ENCODE results near the gene OTOP1. TPM values are rescaled to one million over a fixed set of nuclear protein-coding genes. Genes with fewer than 3 reads are reported as not detected.
"Not testable (repeated sequence)": the region's sequence is repeated elsewhere in the genome, so short reads cannot be mapped to it uniquely, and the experiment has no call there.

Gene OTOP1
- total and polyA plus RNA-seq, 2 of the 4 experiments (the other 2 are of a cell fraction) = not detected

DNA sequence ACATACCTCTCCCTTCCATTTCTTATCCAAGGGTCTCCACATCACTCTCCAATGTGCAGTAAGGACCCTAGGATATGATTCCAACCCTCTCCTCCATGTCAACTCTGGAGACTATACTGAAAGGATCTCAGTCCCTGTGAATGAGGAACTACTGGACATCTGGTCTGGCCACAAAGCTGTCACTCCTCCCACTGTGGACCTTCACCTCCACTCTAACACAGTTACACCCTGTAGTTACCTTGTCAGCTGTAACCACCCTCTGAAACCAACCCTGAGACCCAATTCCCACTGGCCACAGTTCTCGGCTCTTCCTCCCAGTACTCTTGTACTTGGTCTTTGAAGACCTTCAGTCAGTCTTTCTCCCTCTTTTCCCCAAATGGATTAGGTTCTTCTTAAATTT is 18.4 kb upstream of the OTOP1 start:
- H4K20me1 ChIP-seq (ENCODE audit: insufficient read depth, low read length) = no peaks in the 10 kb centered on the region
- H3K18ac ChIP-seq (ENCODE audit: low read depth, low read length) = no peak overlapping the region
- intact Hi-C loops (cut with micrococcal nuclease) (no loop called here), dilution Hi-C loops (cut with HindIII; ENCODE audit: low sequenced_read_pairs, unreplicated experiment) (no loop called here), in situ Hi-C loops (cut with MboI; ENCODE audit: low sequenced_read_pairs) (no loop called here)
- DNase-seq (no peak), ATAC-seq (ENCODE audit: low read depth) (no peak)
- no TSS peak for BruUV-seq (replicated peaks)
- no peak overlapping the region for H3K4ac ChIP-seq (ENCODE audit: low read depth, low read length)
- no peak overlapping the region for H3K56ac ChIP-seq (ENCODE audit: extremely low read depth, insufficient read depth, low read length)
- H2BK120ac ChIP-seq (ENCODE audit: low read depth, low read length) = no peak overlapping the region
- H3K4me2 ChIP-seq (ENCODE audit: low read depth, low read length) = no peak overlapping the region
- CTCF ChIA-PET = no interaction called here
- no peak overlapping the region for H3K4me3 ChIP-seq (ENCODE audit: insufficient read depth, low read depth, low read length)
- H2BK20ac ChIP-seq (ENCODE audit: low read depth, low read length) = no peak overlapping the region
- no peak overlapping the region for H4K8ac ChIP-seq (ENCODE audit: low read depth in 2 of 2, low read length in 2 of 2)
- H2AK5ac ChIP-seq (ENCODE audit: low read depth, low read length) = no peak overlapping the region
- peaks cover 23% of the 10 kb centered on the region for H3K36me3 ChIP-seq (ENCODE audit: control insufficient read depth, insufficient read depth, low read length)
- no peak overlapping the region for H2AFZ ChIP-seq (replicated peaks; ENCODE audit: low read length, poor library complexity)
- H3K9ac ChIP-seq (ENCODE audit: low read depth, low read length) = no peak overlapping the region
- TF ChIP-seq BHLHE40 (IDR thresholded peaks at IDR 0.05; ENCODE audit: low read depth, low read length) (no peak), POLR2A (IDR thresholded peaks at IDR 0.05; ENCODE audit: low read depth, low read length) (no peak)
- WGBS, 2 experiments (ENCODE audit: extremely low coverage in 2 of 2, insufficient read length in 1 of 2) = 100% methylated on average over 1 of the region's 1 CpG; no CpG with 5 or more reads in 1 of the 2 experiments
- no peak overlapping the region for H4K5ac ChIP-seq (ENCODE audit: low read depth, low read length)
- peaks cover 2% of the 10 kb centered on the region; the same call in 1 of the 2 replicates for H3K4me1 ChIP-seq (ENCODE audit: control insufficient read depth, insufficient read depth, low read length)
- H3K9me1 ChIP-seq (ENCODE audit: insufficient read depth, low read length) = peaks cover 4% of the 10 kb centered on the region
- no peak overlapping the region for H3K23ac ChIP-seq (ENCODE audit: low read depth, low read length)
- no peak overlapping the region for H2BK15ac ChIP-seq (ENCODE audit: low read depth, low read length)
- H3K27ac ChIP-seq (ENCODE audit: insufficient read depth, low read length) = no peak overlapping the region
- POLR2A ChIA-PET (ENCODE audit: unreplicated experiment) = no interaction called here
- no peaks in the 10 kb centered on the region for H3K27me3 ChIP-seq (ENCODE audit: control insufficient read depth, insufficient read depth, low read length)
- H2BK5ac ChIP-seq (ENCODE audit: low read depth, low read length, poor library complexity, severe bottlenecking) = no peak overlapping the region
- no peak overlapping the region for H2AK9ac ChIP-seq (replicated peaks; ENCODE audit: low read depth, low read length, poor library complexity)
- no peak overlapping the region for H3K14ac ChIP-seq (replicated peaks; ENCODE audit: low read depth, low read length)
- H3K79me1 ChIP-seq (ENCODE audit: low read depth in 1 of 2, low read length in 2 of 2) = peaks cover 18 to 22% of the 10 kb centered on the region in 2 experiments
- no peak overlapping the region for H4K91ac ChIP-seq (ENCODE audit: insufficient read depth, low read depth, low read length)
- H3K9me3 ChIP-seq (ENCODE audit: control insufficient read depth, insufficient read depth, low read length) = no peaks in the 10 kb centered on the region

GRCh38 chr4:4239551-4239950 is 12.8 kb upstream of the OTOP1 start:
- ATAC-seq (ENCODE audit: low read depth); H2BK120ac ChIP-seq (ENCODE audit: low read depth, low read length); H3K9me3 ChIP-seq (ENCODE audit: control insufficient read depth, insufficient read depth, low read length); H2AFZ ChIP-seq (replicated peaks; ENCODE audit: low read length, poor library complexity); H3K27me3 ChIP-seq (ENCODE audit: control insufficient read depth, insufficient read depth, low read length); H3K56ac ChIP-seq (ENCODE audit: extremely low read depth, insufficient read depth, low read length); H4K5ac ChIP-seq (ENCODE audit: low read depth, low read length); H2BK20ac ChIP-seq (ENCODE audit: low read depth, low read length); H3K27ac ChIP-seq (ENCODE audit: insufficient read depth, low read length); H3K14ac ChIP-seq (replicated peaks; ENCODE audit: low read depth, low read length); H3K18ac ChIP-seq (ENCODE audit: low read depth, low read length); H3K23ac ChIP-seq (ENCODE audit: low read depth, low read length); H3K9ac ChIP-seq (ENCODE audit: low read depth, low read length); intact Hi-C loops (cut with micrococcal nuclease); H3K4me3 ChIP-seq (ENCODE audit: insufficient read depth, low read depth, low read length); dilution Hi-C loops (cut with HindIII; ENCODE audit: low sequenced_read_pairs, unreplicated experiment); DNase-seq; CTCF ChIA-PET; in situ Hi-C loops (cut with MboI; ENCODE audit: low sequenced_read_pairs); H3K4me1 ChIP-seq (ENCODE audit: control insufficient read depth, insufficient read depth, low read length); H2AK5ac ChIP-seq (ENCODE audit: low read depth, low read length); H2BK5ac ChIP-seq (ENCODE audit: low read depth, low read length, poor library complexity, severe bottlenecking); BruUV-seq (replicated peaks); H2AK9ac ChIP-seq (replicated peaks; ENCODE audit: low read depth, low read length, poor library complexity); H4K8ac ChIP-seq (ENCODE audit: low read depth in 2 of 2, low read length in 2 of 2); H3K9me1 ChIP-seq (ENCODE audit: insufficient read depth, low read length); H3K4me2 ChIP-seq (ENCODE audit: low read depth, low read length); H4K91ac ChIP-seq (ENCODE audit: insufficient read depth, low read depth, low read length); H4K20me1 ChIP-seq (ENCODE audit: insufficient read depth, low read length); H3K79me1 ChIP-seq (ENCODE audit: low read depth in 1 of 2, low read length in 2 of 2); H3K4ac ChIP-seq (ENCODE audit: low read depth, low read length); H2BK15ac ChIP-seq (ENCODE audit: low read depth, low read length); POLR2A ChIA-PET (ENCODE audit: unreplicated experiment): not testable (repeated sequence)
- H3K36me3 ChIP-seq (ENCODE audit: control insufficient read depth, insufficient read depth, low read length) = peaks cover 27% of the 10 kb centered on the region
- no CpG with 5 or more reads among the region's 3 CpGs for WGBS, 2 experiments (ENCODE audit: extremely low coverage in 2 of 2, insufficient read length in 1 of 2)

Measured in IMR-90 (cell line).